SH-SY5Y (cell line): ENCODE results near the gene TRAPPC14.

Source experiments
- GATA2 ChIP-seq: IDR thresholded peaks from 2 replicates; pipeline ENCODE4 v1.6.1; 2011; ENCODE audit warnings: mild to moderate bottlenecking, low read depth, low read length
- GATA3 ChIP-seq: IDR thresholded peaks from 2 replicates; pipeline ENCODE4 v1.6.1; 2011; ENCODE audit warnings: low read depth, mild to moderate bottlenecking, low read length, moderate library complexity

DNA sequence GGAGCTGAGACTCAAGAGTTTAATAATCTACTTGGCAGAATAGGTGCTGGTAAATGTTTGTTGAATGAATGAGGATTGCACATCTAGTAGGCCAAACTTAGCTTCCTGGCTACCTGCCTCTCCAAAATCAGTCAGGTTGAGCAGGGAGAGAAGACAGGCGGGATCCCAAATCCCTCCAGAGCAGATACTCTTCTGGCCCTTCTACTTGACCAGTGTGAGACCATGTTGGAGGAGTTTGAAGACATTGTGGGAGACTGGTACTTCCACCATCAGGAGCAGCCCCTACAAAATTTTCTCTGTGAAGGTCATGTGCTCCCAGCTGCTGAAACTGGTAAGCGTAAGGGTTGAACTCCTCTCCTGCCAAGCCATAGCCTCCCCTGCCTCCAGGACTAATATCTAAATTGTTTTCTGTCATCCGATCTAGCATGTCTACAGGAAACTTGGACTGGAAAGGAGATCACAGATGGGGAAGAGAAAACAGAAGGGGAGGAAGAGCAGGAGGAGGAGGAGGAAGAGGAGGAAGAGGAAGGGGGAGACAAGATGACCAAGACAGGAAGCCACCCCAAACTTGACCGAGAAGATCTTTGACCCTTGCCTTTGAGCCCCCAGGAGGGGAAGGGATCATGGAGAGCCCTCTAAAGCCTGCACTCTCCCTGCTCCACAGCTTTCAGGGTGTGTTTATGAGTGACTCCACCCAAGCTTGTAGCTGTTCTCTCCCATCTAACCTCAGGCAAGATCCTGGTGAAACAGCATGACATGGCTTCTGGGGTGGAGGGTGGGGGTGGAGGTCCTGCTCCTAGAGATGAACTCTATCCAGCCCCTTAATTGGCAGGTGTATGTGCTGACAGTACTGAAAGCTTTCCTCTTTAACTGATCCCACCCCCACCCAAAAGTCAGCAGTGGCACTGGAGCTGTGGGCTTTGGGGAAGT, 34.0 kb downstream of the TRAPPC14 start:
- TF ChIP-seq GATA2, result no peak
- TF ChIP-seq GATA3, result no peak
